Measurements from ENCODE around the gene NCSTN. TPM values are rescaled to one million over a fixed set of nuclear protein-coding genes. Genes with fewer than 3 reads are reported as not detected.

Gene NCSTN
- total and polyA plus RNA-seq, 9 of the 15 experiments (the other 6 are each of a cell fraction or from before 2014, with no cell fraction given), result 21.3 to 91.1 (median 57.9) TPM

DNA sequence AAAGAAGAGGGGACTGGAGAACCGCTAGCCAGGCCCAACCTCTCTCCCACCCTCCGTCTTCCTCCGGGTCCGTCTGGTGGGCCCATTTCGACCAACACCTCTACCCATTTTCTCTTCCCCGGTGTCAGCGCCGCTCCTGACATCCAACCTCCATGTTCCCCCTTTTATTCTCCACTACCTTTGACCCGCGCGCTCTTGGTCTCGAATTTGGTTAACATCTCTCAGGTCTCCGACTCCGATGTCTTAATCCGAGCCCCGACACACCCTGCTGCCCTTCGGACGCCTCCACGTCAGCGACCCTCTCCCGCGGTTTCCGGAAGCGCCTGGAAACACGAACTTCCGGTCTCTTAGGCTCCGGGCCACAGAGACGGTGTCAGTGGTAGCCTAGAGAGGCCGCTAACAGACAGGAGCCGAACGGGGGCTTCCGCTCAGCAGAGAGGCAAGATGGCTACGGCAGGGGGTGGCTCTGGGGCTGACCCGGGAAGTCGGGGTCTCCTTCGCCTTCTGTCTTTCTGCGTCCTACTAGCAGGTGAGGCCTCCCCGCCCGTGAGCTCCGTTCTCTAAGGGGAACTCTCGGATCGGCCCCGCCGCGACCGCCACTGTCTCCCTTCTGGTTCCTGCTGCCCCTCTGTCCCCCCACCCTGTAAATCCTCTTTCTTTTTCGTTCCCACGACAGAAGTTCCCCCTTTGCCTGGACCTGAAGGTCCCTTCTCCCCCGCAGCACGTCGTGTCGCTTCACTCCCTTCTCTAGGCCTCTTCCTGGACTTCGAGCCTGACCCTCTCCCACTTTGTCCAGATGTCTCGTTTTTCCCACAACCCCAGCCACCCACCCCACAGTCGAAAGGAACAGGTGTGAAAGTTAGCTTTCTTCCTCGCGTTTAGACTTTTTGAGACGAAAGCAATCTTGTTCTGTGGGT is at the start of gene NCSTN, which contains the start of gene COPA (continued):
- TF ChIP-seq BRF1 (IDR thresholded peaks at IDR 0.05; ENCODE audit: borderline replicate concordance, extremely low read depth, insufficient read length) (no peak), SMARCA5 (IDR thresholded peaks at IDR 0.05) (peak; percentile 36; the same call in 1 of the 2 replicates), HSF4 (CRISPR knock-in tag; IDR thresholded peaks at IDR 0.05; ENCODE audit: borderline replicate concordance) (no peak), HNRNPUL1 (IDR thresholded peaks at IDR 0.05; ENCODE audit: low read length) (no peak), SAFB2 (IDR thresholded peaks at IDR 0.05; ENCODE audit: borderline replicate concordance, low read depth, low read length, severe bottlenecking) (no peak), SMAD2 (IDR thresholded peaks at IDR 0.05; ENCODE audit: low read depth, low read length) (no peak), ARID2 (IDR thresholded peaks at IDR 0.05) (no peak), TCF3 (CRISPR knock-in tag; IDR thresholded peaks at IDR 0.05) (no peak; the same call in 1 of the 2 replicates), KLF16 (IDR thresholded peaks at IDR 0.05) (no peak)
- TF ChIP-seq, protein P1, sequence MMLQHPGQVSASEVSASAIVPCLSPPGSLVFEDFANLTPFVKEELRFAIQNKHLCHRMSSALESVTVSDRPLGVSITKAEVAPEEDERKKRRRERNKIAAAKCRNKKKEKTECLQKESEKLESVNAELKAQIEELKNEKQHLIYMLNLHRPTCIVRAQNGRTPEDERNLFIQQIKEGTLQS (IDR thresholded peaks at IDR 0.05), result no peak
- TF ChIP-seq, protein P1 (CRISPR knock-in tag; conservative IDR thresholded peaks at IDR 0.05), result peak; percentile 6; the same call in 1 of the 2 replicates
- TF ChIP-seq, protein P2, sequence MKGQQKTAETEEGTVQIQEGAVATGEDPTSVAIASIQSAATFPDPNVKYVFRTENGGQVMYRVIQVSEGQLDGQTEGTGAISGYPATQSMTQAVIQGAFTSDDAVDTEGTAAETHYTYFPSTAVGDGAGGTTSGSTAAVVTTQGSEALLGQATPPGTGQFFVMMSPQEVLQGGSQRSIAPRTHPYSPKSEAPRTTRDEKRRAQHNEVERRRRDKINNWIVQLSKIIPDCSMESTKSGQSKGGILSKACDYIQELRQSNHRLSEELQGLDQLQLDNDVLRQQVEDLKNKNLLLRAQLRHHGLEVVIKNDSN (CRISPR knock-in tag; IDR thresholded peaks at IDR 0.05), result no peak
- TF ChIP-seq, protein P3, sequence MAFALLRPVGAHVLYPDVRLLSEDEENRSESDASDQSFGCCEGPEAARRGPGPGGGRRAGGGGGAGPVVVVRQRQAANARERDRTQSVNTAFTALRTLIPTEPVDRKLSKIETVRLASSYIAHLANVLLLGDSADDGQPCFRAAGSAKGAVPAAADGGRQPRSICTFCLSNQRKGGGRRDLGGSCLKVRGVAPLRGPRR (CRISPR knock-in tag; IDR thresholded peaks at IDR 0.05), result no peak
- TF ChIP-seq, protein P4, sequence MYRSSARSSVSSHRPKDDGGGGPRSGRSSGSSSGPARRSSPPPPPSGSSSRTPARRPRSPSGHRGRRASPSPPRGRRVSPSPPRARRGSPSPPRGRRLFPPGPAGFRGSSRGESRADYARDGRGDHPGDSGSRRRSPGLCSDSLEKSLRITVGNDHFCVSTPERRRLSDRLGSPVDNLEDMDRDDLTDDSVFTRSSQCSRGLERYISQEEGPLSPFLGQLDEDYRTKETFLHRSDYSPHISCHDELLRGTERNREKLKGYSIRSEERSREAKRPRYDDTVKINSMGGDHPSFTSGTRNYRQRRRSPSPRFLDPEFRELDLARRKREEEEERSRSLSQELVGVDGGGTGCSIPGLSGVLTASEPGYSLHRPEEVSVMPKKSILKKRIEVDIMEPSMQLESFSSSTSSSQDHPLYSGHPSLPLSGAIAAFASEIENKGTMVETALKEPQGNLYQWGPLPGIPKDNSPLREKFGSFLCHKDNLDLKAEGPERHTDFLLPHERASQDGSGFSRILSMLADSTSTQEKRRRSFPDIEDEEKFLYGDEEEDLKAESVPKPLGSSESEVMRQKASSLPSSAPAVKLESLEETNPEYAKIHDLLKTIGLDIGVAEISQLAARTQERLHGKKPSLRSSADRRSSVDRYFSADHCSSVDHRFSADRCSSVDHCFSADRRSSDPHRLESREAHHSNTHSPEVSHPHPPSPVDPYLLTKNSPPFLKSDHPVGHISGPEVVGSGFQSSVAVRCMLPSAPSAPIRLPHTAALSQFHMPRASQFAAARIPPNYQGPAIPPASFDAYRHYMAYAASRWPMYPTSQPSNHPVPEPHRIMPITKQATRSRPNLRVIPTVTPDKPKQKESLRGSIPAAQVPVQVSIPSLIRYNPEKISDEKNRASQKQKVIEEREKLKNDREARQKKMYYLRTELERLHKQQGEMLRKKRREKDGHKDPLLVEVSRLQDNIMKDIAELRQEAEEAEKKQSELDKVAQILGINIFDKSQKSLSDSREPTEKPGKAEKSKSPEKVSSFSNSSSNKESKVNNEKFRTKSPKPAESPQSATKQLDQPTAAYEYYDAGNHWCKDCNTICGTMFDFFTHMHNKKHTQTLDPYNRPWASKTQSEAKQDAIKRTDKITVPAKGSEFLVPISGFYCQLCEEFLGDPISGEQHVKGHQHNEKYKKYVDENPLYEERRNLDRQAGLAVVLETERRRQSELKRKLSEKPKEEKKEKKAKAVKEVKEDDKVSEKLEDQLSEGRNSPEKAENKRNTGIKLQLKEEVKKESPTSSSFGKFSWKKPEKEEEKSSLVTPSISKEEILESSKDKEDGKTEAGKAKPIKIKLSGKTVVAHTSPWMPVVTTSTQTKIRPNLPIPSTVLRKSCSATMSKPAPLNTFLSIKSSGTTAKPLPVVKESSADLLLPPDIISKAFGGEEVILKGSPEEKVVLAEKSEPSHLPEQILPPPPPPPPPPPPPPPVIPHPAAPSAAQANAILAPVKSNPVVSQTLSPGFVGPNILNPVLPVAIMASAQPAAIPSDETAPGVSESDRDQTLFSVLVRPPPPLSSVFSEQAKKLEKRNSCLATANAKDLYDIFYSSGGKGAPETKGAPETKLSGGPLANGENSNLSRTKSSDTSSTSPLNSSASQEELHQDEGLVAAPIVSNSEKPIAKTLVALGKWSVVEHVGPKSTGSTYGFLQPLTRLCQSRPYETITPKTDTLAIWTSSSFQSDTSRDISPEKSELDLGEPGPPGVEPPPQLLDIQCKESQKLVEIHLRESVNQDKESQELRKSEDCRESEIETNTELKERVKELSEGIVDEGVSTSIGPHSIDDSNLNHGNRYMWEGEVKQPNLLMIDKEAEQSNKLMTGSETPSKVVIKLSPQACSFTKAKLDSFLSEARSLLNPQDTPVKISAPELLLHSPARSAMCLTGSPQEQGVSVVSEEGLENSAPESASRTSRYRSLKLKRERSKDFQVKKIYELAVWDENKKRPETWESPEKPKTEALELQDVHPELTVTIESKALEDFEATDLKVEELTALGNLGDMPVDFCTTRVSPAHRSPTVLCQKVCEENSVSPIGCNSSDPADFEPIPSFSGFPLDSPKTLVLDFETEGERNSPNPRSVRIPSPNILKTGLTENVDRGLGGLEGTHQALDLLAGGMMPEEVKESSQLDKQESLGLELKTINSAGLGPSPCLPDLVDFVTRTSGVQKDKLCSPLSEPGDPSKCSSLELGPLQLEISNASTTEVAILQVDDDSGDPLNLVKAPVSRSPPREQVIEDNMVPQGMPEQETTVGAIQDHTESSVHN (IDR thresholded peaks at IDR 0.05; ENCODE audit: borderline replicate concordance in 1 of 2, low read depth in 1 of 2), result peak in 1 of 2 experiments; percentile 74; a peak in 1 of 4 replicates
- TF ChIP-seq, protein P5, sequence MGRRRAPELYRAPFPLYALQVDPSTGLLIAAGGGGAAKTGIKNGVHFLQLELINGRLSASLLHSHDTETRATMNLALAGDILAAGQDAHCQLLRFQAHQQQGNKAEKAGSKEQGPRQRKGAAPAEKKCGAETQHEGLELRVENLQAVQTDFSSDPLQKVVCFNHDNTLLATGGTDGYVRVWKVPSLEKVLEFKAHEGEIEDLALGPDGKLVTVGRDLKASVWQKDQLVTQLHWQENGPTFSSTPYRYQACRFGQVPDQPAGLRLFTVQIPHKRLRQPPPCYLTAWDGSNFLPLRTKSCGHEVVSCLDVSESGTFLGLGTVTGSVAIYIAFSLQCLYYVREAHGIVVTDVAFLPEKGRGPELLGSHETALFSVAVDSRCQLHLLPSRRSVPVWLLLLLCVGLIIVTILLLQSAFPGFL (CRISPR knock-in tag; IDR thresholded peaks at IDR 0.05), result no peak
